Fibroblast of villous mesenchyme (primary cell): Measurements from ENCODE around the gene SMC1B. TPM values are rescaled to one million over a fixed set of nuclear protein-coding genes. Genes with fewer than 3 reads are reported as not detected.

Experiments
- DNase-seq: peaks from one replicate; pipeline ENCODE4 v3.0.0-alpha.2; 2010; ENCODE audit warnings: low read depth
- H3K4me3 ChIP-seq: 2 replicates; pipeline ENCODE4 v1.5.1; 2011; ENCODE audit warnings: low read depth, mild to moderate bottlenecking, low read length
- total RNA-seq: library from RNA; depleted of rRNA; stranded (reverse); fragments of >200 nt; gene quantifications from 2 replicates; pipeline ENCODE4 v1.2.3, GENCODE V29; 2012
- TF ChIP-seq, protein P1 (sequence below): IDR thresholded peaks from 2 replicates; pipeline ENCODE4 v1.5.1; 2012; ENCODE audit warnings: low read depth, mild to moderate bottlenecking, low read length; ENCODE audit not compliant: insufficient read depth

Gene SMC1B
- total RNA-seq, 1 donor, result not detected

DNA sequence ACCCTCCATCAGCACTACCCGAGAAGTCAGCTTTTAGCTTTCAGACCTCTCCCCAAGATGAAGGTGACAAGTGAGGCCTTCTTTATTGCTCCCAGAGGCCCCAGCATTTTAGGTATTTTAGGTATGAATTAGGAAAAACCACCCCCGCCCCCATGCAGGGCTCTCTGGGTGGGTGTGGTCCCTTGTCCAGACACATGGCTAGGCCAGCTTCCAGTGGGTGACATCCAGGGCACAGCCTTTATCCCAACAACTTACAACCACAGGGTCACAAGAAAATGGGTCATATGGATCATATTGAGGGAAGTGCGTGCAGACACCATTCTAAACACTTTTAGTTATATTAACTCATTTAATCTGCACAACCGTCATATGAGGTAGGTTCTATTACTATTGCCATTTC lies 42.2 kb upstream of the SMC1B start:
- DNase-seq, result no peak
- TF ChIP-seq, protein P1, sequence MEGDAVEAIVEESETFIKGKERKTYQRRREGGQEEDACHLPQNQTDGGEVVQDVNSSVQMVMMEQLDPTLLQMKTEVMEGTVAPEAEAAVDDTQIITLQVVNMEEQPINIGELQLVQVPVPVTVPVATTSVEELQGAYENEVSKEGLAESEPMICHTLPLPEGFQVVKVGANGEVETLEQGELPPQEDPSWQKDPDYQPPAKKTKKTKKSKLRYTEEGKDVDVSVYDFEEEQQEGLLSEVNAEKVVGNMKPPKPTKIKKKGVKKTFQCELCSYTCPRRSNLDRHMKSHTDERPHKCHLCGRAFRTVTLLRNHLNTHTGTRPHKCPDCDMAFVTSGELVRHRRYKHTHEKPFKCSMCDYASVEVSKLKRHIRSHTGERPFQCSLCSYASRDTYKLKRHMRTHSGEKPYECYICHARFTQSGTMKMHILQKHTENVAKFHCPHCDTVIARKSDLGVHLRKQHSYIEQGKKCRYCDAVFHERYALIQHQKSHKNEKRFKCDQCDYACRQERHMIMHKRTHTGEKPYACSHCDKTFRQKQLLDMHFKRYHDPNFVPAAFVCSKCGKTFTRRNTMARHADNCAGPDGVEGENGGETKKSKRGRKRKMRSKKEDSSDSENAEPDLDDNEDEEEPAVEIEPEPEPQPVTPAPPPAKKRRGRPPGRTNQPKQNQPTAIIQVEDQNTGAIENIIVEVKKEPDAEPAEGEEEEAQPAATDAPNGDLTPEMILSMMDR, result no peak
- no peak overlapping the region for H3K4me3 ChIP-seq

GRCh38 chr22:45455212-45455611 lies 41.8 kb upstream of the SMC1B start:
- DNase-seq, result peak; percentile 89
- TF ChIP-seq, protein P1, result no peak
- no peak overlapping the region for H3K4me3 ChIP-seq

DNA sequence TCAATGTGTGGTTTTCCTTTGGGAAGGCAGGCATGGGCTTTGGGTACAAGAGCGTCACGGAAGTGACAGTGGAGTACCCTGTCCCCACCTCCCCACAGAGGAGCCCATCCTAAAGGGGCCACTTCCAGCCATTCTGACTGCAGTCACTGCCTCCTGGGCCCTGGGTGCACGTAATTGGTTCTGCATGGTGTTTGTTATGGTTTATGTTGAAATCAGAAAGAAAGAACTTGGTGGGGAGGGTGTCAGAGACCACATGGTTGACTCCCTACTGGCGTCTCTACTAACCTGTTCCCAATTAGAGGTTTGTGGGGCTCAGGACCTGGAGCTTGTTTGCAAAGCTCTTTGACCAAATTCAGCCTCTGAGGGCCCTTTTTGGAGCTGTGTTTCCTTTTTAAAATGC lies 40.9 kb upstream of the SMC1B start:
- DNase-seq, result peak; percentile 92
- TF ChIP-seq, protein P1, result no peak
- H3K4me3 ChIP-seq, result no peak overlapping the region

- DNase-seq, result peak; percentile 54
- H3K4me3 ChIP-seq, result no peak overlapping the region
- TF ChIP-seq, protein P1, result no peak
These were observed 40.4 kb upstream of the SMC1B start for GRCh38 chr22:45453764-45454163.

DNA sequence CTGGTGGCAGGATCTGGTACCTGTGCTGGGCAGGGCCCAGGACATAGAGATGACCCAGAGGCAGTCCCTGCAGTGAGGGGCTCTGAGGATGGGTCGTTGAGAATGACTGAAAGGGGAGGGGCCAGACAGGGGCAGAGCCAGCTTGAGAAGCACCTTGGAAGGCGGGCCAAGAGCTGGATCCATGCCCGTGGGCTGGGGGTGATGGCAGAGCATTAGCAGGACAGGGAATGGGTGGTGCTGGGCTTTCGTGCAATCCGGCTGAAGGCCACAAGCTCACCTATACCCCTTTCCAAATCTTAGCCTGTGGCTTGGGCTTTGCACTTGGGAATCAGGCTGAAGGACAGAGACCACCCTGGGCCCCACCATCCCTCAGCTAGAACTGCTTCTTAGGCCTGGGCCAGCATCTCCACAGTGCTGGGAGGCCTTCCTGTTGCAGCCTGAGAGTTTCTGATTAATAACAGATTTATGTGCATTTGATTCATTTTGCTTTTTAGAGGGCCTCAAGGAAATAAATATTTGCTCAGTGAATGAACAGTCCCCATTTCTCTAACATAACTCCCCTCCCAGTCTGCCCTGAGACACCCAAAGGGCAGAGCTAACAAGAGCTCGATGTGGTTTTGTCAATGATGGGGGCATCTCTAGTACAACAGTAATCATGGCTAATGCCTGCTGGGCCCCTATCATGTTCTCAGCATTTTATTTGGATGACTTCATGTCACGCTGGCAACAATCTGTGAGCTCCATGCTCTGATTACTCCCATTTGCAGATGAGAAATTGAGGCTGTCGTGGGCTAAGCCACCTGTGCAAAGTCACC lies 39.4 kb upstream of the SMC1B start:
- TF ChIP-seq, protein P1, result no peak
- DNase-seq, result peak; percentile 36
- no peak overlapping the region for H3K4me3 ChIP-seq

DNA sequence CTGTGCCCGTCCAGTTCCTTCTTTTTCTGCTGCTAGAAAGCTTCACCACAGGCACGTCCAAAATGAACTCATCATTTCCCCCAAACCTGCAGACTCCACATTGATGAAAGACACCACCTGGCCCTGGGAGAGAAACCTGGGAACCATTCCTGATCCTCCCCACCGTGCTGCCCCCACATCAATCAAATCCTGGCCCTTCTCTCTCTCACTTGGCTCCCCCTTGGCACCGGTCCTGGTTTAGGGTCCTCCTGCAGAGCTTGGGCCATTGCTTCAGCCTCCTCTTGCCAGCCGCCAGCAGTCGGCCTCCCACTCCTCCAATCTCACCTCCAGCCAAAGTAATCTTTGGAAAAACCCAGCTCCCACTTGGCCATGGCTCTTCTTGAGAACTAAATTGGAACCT lies 38.6 kb upstream of the SMC1B start:
- DNase-seq, result no peak
- no peak overlapping the region for H3K4me3 ChIP-seq
- TF ChIP-seq, protein P1, result no peak
